DMS53 (cell line): ENCODE data around the gene GPR161.
A peak's percentile ranks its signal among the peaks of the same experiment; 100 is the strongest.
"Not testable (repeated sequence)": the region's sequence is repeated elsewhere in the genome, so short reads cannot be mapped to it uniquely, and the experiment has no call there.

Experiments
- DNase-seq: peaks from one replicate; lab custom pipeline; 2025; lab: John Stamatoyannopoulos, UW

Gene GPR161

GRCh38 chr1:168087696-168088095 is 49.0 kb downstream of the GPR161 start:
- DNase-seq: no peak

GRCh38 chr1:168086438-168086837 is 50.3 kb downstream of the GPR161 start:
- DNase-seq: no peak

GRCh38 chr1:168085401-168085872 is 51.3 kb downstream of the GPR161 start:
- DNase-seq: no peak

- DNase-seq: peak; percentile 41
Observed at GRCh38 chr1:168084396-168085231, 52.1 kb downstream of the GPR161 start.

GRCh38 chr1:168083456-168084325 is 53.0 kb downstream of the GPR161 start:
- DNase-seq: no peak

GRCh38 chr1:168082008-168082876 is 54.5 kb downstream of the GPR161 start:
- DNase-seq: peak; percentile 82

- DNase-seq: no peak
Observed at GRCh38 chr1:168081373-168082007, 55.2 kb downstream of the GPR161 start.

- DNase-seq: no peak
Observed at GRCh38 chr1:168079761-168080160, 57.0 kb downstream of the GPR161 start.

GRCh38 chr1:168069384-168069783 is 67.3 kb downstream of the GPR161 start:
- DNase-seq: no peak

GRCh38 chr1:168065506-168065905 is 71.2 kb downstream of the GPR161 start:
- no peak for DNase-seq

- no peak for DNase-seq
Observed at GRCh38 chr1:168064216-168064615, 72.5 kb downstream of the GPR161 start.

GRCh38 chr1:168057921-168058320 is 78.8 kb downstream of the GPR161 start:
- DNase-seq: no peak

- no peak for DNase-seq
Observed at GRCh38 chr1:168057355-168057754, 79.4 kb downstream of the GPR161 start.

GRCh38 chr1:168056152-168056551 is 80.6 kb downstream of the GPR161 start:
- not testable (repeated sequence) for DNase-seq

GRCh38 chr1:168054117-168054516 is 82.6 kb downstream of the GPR161 start:
- no peak for DNase-seq

- DNase-seq: no peak
Observed at GRCh38 chr1:168053681-168054080, 83.0 kb downstream of the GPR161 start.

GRCh38 chr1:168050880-168051279 is 85.8 kb downstream of the GPR161 start:
- no peak for DNase-seq

GRCh38 chr1:168050307-168050706 is 86.4 kb downstream of the GPR161 start:
- DNase-seq: no peak

GRCh38 chr1:168045311-168045710 is 91.4 kb downstream of the GPR161 start:
- DNase-seq: no peak

GRCh38 chr1:168042362-168042761 is 94.4 kb downstream of the GPR161 start:
- no peak for DNase-seq

- peak; percentile 10 for DNase-seq
Observed at GRCh38 chr1:168035345-168035744, 101.4 kb downstream of the GPR161 start.
